WTC11 (cell line): ENCODE measurements around the gene COL6A5. TPM values are rescaled to one million over a fixed set of nuclear protein-coding genes. Genes with fewer than 3 reads are reported as not detected.

ENCODE experiments used
- ATAC-seq: fragments of 200-7000 bp; cut with Tn5 transposase; 2 replicates; pipeline ENCODE4 v1.10.0; 2021; ENCODE audit warnings: mild to moderate bottlenecking, moderate library complexity
- CTCF ChIA-PET: fragments of 300-600 bp; sonication (Branson Sonifier 250); formaldehyde crosslinking; loops from one replicate; lab custom pipeline; 2021; ENCODE audit warnings: antibody characterized with exemption; lab: Charles Lee
- POLR2A ChIA-PET: fragments of 350-600 bp; sonication (Branson Sonifier 250); formaldehyde crosslinking; loops from one replicate; lab custom pipeline; 2021; ENCODE audit warnings: antibody characterized with exemption; lab: Charles Lee
- DNase-seq: peaks from one replicate; pipeline ENCODE4 v3.0.0; 2021; ENCODE audit warnings: low spot score
- H3K27ac Mint-ChIP-seq: 2 replicates; pipeline ENCODE4 v1.8.0; 2021; ENCODE audit warnings: mixed read lengths
- H3K27me3 Mint-ChIP-seq: 2 replicates; pipeline ENCODE4 v1.8.0; 2021; ENCODE audit warnings: low read depth, mild to moderate bottlenecking, moderate library complexity, mixed read lengths
- H3K36me3 Mint-ChIP-seq: 2 replicates; pipeline ENCODE4 v1.8.0; 2021; ENCODE audit warnings: mixed read lengths
- H3K4me1 Mint-ChIP-seq: 2 replicates; pipeline ENCODE4 v1.8.0; 2022; ENCODE audit warnings: mixed read lengths
- H3K4me3 Mint-ChIP-seq: 2 replicates; pipeline ENCODE4 v1.8.0; 2021; ENCODE audit warnings: mild to moderate bottlenecking, moderate library complexity, mixed read lengths
- H3K9me3 Mint-ChIP-seq: 2 replicates; pipeline ENCODE4 v1.8.0; 2021; ENCODE audit warnings: mixed read lengths
- CBFB ChIP-seq: sonication (generic); formaldehyde crosslinking; IDR thresholded peaks from 2 replicates; pipeline ENCODE4 v1.8.1; 2022; ENCODE audit warnings: mild to moderate bottlenecking, low read depth, missing genetic modification reagents
- CREB1 ChIP-seq: sonication (generic); formaldehyde crosslinking; IDR thresholded peaks from 2 replicates; pipeline ENCODE4 v1.8.0; 2023; ENCODE audit warnings: mild to moderate bottlenecking, missing genetic modification reagents
- ESRRA ChIP-seq: sonication (generic); formaldehyde crosslinking; IDR thresholded peaks from 2 replicates; pipeline ENCODE4 v1.8.1; 2022; ENCODE audit warnings: mild to moderate bottlenecking, missing genetic modification reagents, borderline replicate concordance
- JUN ChIP-seq: sonication (generic); formaldehyde crosslinking; IDR thresholded peaks from 2 replicates; pipeline ENCODE4 v1.8.0; 2023; ENCODE audit warnings: mild to moderate bottlenecking, missing genetic modification reagents
- NFATC4 ChIP-seq: fragments of 250-450 bp; sonication (Bioruptor Pico); IDR thresholded peaks from 2 replicates; pipeline ENCODE4 v1.9.0; 2021; ENCODE audit warnings: mild to moderate bottlenecking
- NFYB ChIP-seq: sonication (generic); formaldehyde crosslinking; conservative IDR thresholded peaks from 2 replicates; pipeline ENCODE4 v1.8.0; 2022; ENCODE audit warnings: low read depth, missing genetic modification reagents
- NR1H2 ChIP-seq: sonication (generic); formaldehyde crosslinking; IDR thresholded peaks from 2 replicates; pipeline ENCODE4 v1.9.0; 2021; ENCODE audit warnings: mild to moderate bottlenecking, moderate library complexity, missing genetic modification reagents
- NR3C1 ChIP-seq: sonication (generic); formaldehyde crosslinking; conservative IDR thresholded peaks from 2 replicates; pipeline ENCODE4 v1.8.1; 2023; ENCODE audit warnings: low read depth, mild to moderate bottlenecking, missing genetic modification reagents
- RELA ChIP-seq: sonication (generic); formaldehyde crosslinking; IDR thresholded peaks from 2 replicates; pipeline ENCODE4 v1.8.1; 2022; ENCODE audit warnings: missing genetic modification reagents, mild to moderate bottlenecking, borderline replicate concordance
- SP1 ChIP-seq: sonication (generic); formaldehyde crosslinking; conservative IDR thresholded peaks from 2 replicates; pipeline ENCODE4 v1.8.1; 2022; ENCODE audit warnings: missing genetic modification reagents
- TEAD1 ChIP-seq: sonication (generic); formaldehyde crosslinking; IDR thresholded peaks from 2 replicates; pipeline ENCODE4 v1.8.0; 2022; ENCODE audit warnings: mild to moderate bottlenecking, missing genetic modification reagents
- ZNF232 ChIP-seq: sonication (generic); formaldehyde crosslinking; IDR thresholded peaks from 2 replicates; pipeline ENCODE4 v1.8.0; 2022; ENCODE audit warnings: mild to moderate bottlenecking, missing genetic modification reagents
- ZNF263 ChIP-seq: sonication (generic); formaldehyde crosslinking; IDR thresholded peaks from 2 replicates; pipeline ENCODE4 v1.8.1; 2022; ENCODE audit warnings: low read depth, mild to moderate bottlenecking, moderate library complexity, missing genetic modification reagents
- total RNA-seq: library from RNA; stranded (reverse); gene quantifications from 3 replicates; pipeline ENCODE4 v1.2.3, GENCODE V29; 2021
- TF ChIP-seq, protein P1 (sequence below): sonication (generic); formaldehyde crosslinking; IDR thresholded peaks from 2 replicates; pipeline ENCODE4 v1.8.1; 2022; ENCODE audit warnings: low read depth, mild to moderate bottlenecking, moderate library complexity, missing genetic modification reagents, borderline replicate concordance
- TF ChIP-seq, protein P2 (sequence below): sonication (generic); formaldehyde crosslinking; IDR thresholded peaks from 2 replicates; pipeline ENCODE4 v1.8.0; 2023; ENCODE audit warnings: mild to moderate bottlenecking, missing genetic modification reagents
- TF ChIP-seq, protein P3 (sequence below): fragments of 250-450 bp; sonication (Bioruptor Pico); IDR thresholded peaks from 2 replicates; pipeline ENCODE4 v1.9.0; 2021; ENCODE audit warnings: moderate library complexity, mild to moderate bottlenecking, inconsistent platforms, borderline replicate concordance
- TF ChIP-seq, protein P4 (sequence below): sonication (generic); formaldehyde crosslinking; IDR thresholded peaks from 2 replicates; pipeline ENCODE4 v1.8.1; 2023; ENCODE audit warnings: mild to moderate bottlenecking, moderate library complexity, missing genetic modification reagents
- TF ChIP-seq, protein P5 (sequence below): sonication (generic); formaldehyde crosslinking; IDR thresholded peaks from 2 replicates; pipeline ENCODE4 v1.8.1; 2022; ENCODE audit warnings: mild to moderate bottlenecking, moderate library complexity, missing genetic modification reagents
- TF ChIP-seq, protein P6 (sequence below): sonication (generic); formaldehyde crosslinking; IDR thresholded peaks from 2 replicates; pipeline ENCODE4 v1.8.1; 2023; ENCODE audit warnings: mild to moderate bottlenecking, missing genetic modification reagents, moderate library complexity
- TF ChIP-seq, protein P7 (sequence below): sonication (generic); formaldehyde crosslinking; IDR thresholded peaks from 2 replicates; pipeline ENCODE4 v1.8.0; 2022; ENCODE audit warnings: mild to moderate bottlenecking, missing genetic modification reagents
- TF ChIP-seq, protein P8 (sequence below): fragments of 200-600 bp; IDR thresholded peaks from 2 replicates; pipeline ENCODE4 v1.8.0; 2022; ENCODE audit warnings: antibody characterized with exemption
- TF ChIP-seq, protein P9 (sequence below): sonication (generic); formaldehyde crosslinking; IDR thresholded peaks from 2 replicates; pipeline ENCODE4 v1.8.0; 2022; ENCODE audit warnings: mild to moderate bottlenecking, missing genetic modification reagents

Gene COL6A5
- total RNA-seq, 1 experiment from 2014 or later = not detected

DNA sequence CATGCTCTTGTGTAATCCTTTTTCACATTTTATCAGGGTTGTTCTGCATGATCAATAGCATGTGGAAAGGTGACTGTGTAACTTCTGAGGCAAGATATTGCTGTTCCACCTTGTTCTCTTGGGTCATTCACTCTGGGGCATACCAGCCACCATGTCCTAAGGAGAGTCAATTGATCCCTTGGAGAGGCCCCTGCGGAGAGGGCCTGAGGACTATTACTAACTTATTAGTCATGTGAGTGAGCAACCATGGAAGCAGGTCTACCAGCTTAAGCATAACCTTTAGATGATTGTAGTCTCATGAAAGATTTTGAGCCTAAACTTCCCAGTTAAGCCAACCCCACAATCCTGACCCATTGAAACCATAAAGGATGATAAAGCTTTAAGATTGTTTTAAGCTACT is 22.0 kb upstream of the COL6A5 start (continued):
- TF ChIP-seq, protein P1, sequence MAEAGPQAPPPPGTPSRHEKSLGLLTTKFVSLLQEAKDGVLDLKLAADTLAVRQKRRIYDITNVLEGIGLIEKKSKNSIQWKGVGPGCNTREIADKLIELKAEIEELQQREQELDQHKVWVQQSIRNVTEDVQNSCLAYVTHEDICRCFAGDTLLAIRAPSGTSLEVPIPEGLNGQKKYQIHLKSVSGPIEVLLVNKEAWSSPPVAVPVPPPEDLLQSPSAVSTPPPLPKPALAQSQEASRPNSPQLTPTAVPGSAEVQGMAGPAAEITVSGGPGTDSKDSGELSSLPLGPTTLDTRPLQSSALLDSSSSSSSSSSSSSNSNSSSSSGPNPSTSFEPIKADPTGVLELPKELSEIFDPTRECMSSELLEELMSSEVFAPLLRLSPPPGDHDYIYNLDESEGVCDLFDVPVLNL (CRISPR knock-in tag) = no peak
- TF ChIP-seq TEAD1 (no peak), NFATC4 (CRISPR knock-in tag) (no peak), ESRRA (CRISPR knock-in tag) (no peak)
- TF ChIP-seq, protein P2, sequence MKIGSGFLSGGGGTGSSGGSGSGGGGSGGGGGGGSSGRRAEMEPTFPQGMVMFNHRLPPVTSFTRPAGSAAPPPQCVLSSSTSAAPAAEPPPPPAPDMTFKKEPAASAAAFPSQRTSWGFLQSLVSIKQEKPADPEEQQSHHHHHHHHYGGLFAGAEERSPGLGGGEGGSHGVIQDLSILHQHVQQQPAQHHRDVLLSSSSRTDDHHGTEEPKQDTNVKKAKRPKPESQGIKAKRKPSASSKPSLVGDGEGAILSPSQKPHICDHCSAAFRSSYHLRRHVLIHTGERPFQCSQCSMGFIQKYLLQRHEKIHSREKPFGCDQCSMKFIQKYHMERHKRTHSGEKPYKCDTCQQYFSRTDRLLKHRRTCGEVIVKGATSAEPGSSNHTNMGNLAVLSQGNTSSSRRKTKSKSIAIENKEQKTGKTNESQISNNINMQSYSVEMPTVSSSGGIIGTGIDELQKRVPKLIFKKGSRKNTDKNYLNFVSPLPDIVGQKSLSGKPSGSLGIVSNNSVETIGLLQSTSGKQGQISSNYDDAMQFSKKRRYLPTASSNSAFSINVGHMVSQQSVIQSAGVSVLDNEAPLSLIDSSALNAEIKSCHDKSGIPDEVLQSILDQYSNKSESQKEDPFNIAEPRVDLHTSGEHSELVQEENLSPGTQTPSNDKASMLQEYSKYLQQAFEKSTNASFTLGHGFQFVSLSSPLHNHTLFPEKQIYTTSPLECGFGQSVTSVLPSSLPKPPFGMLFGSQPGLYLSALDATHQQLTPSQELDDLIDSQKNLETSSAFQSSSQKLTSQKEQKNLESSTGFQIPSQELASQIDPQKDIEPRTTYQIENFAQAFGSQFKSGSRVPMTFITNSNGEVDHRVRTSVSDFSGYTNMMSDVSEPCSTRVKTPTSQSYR (CRISPR knock-in tag) = no peak
- TF ChIP-seq, protein P3, sequence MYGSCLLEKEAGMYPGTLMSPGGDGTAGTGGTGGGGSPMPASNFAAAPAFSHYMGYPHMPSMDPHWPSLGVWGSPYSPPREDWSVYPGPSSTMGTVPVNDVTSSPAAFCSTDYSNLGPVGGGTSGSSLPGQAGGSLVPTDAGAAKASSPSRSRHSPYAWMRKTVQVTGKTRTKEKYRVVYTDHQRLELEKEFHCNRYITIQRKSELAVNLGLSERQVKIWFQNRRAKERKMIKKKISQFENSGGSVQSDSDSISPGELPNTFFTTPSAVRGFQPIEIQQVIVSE = no peak
- TF ChIP-seq, protein P4, sequence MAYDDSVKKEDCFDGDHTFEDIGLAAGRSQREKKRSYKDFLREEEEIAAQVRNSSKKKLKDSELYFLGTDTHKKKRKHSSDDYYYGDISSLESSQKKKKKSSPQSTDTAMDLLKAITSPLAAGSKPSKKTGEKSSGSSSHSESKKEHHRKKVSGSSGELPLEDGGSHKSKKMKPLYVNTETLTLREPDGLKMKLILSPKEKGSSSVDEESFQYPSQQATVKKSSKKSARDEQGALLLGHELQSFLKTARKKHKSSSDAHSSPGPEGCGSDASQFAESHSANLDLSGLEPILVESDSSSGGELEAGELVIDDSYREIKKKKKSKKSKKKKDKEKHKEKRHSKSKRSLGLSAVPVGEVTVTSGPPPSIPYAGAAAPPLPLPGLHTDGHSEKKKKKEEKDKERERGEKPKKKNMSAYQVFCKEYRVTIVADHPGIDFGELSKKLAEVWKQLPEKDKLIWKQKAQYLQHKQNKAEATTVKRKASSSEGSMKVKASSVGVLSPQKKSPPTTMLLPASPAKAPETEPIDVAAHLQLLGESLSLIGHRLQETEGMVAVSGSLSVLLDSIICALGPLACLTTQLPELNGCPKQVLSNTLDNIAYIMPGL (CRISPR knock-in tag) = no peak
- TF ChIP-seq, protein P5, sequence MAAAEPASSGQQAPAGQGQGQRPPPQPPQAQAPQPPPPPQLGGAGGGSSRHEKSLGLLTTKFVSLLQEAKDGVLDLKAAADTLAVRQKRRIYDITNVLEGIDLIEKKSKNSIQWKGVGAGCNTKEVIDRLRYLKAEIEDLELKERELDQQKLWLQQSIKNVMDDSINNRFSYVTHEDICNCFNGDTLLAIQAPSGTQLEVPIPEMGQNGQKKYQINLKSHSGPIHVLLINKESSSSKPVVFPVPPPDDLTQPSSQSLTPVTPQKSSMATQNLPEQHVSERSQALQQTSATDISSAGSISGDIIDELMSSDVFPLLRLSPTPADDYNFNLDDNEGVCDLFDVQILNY = no peak

DNA sequence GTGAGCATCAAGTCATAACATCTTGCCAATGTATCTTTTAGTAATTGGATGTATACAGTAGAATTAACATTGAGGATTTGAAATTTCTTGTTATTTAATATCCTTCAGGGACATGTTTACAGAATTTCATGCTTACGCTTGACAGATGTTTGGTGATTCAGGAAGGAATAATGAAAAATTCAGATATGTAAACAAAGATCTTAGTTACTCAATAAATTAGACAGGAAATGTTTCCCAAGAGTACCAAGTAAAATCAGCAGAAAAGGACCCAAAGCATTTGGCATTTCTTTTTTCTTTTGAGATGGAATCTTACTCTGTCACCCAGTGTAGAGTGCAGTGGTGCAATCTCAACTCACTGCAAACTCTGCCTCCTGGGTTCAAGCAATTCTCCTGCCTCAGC is 4.7 kb upstream of the COL6A5 start:
- DNase-seq (no peak), ATAC-seq (no peak)
- Mint-ChIP-seq H3K27ac (no peak overlapping the region), H3K9me3 (peaks cover 34% of the 10 kb centered on the region), H3K4me1 (peaks cover 10% of the 10 kb centered on the region), H3K36me3 (peaks cover 3% of the 10 kb centered on the region), H3K27me3 (peaks cover 37% of the 10 kb centered on the region), H3K4me3 (no peak overlapping the region)
- POLR2A ChIA-PET = no interaction called here
- CTCF ChIA-PET = no interaction called here
- TF ChIP-seq RELA (CRISPR knock-in tag) = no peak
- TF ChIP-seq, protein P6, sequence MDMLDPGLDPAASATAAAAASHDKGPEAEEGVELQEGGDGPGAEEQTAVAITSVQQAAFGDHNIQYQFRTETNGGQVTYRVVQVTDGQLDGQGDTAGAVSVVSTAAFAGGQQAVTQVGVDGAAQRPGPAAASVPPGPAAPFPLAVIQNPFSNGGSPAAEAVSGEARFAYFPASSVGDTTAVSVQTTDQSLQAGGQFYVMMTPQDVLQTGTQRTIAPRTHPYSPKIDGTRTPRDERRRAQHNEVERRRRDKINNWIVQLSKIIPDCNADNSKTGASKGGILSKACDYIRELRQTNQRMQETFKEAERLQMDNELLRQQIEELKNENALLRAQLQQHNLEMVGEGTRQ (CRISPR knock-in tag) = no peak
- TF ChIP-seq ZNF263 (CRISPR knock-in tag) = no peak
- no peak for TF ChIP-seq SP1 (CRISPR knock-in tag)
- TF ChIP-seq, protein P7, sequence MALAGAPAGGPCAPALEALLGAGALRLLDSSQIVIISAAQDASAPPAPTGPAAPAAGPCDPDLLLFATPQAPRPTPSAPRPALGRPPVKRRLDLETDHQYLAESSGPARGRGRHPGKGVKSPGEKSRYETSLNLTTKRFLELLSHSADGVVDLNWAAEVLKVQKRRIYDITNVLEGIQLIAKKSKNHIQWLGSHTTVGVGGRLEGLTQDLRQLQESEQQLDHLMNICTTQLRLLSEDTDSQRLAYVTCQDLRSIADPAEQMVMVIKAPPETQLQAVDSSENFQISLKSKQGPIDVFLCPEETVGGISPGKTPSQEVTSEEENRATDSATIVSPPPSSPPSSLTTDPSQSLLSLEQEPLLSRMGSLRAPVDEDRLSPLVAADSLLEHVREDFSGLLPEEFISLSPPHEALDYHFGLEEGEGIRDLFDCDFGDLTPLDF (CRISPR knock-in tag) = no peak
- TF ChIP-seq ZNF232 (CRISPR knock-in tag) = no peak
- TF ChIP-seq, protein P5 = no peak
- TF ChIP-seq JUN (CRISPR knock-in tag) = no peak
- no peak for TF ChIP-seq NFYB (CRISPR knock-in tag)
- TF ChIP-seq, protein P8, sequence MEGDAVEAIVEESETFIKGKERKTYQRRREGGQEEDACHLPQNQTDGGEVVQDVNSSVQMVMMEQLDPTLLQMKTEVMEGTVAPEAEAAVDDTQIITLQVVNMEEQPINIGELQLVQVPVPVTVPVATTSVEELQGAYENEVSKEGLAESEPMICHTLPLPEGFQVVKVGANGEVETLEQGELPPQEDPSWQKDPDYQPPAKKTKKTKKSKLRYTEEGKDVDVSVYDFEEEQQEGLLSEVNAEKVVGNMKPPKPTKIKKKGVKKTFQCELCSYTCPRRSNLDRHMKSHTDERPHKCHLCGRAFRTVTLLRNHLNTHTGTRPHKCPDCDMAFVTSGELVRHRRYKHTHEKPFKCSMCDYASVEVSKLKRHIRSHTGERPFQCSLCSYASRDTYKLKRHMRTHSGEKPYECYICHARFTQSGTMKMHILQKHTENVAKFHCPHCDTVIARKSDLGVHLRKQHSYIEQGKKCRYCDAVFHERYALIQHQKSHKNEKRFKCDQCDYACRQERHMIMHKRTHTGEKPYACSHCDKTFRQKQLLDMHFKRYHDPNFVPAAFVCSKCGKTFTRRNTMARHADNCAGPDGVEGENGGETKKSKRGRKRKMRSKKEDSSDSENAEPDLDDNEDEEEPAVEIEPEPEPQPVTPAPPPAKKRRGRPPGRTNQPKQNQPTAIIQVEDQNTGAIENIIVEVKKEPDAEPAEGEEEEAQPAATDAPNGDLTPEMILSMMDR = no peak
- no peak for TF ChIP-seq CBFB (CRISPR knock-in tag)
- no peak for TF ChIP-seq CREB1
- no peak for TF ChIP-seq NR1H2 (CRISPR knock-in tag)
- no peak for TF ChIP-seq NR3C1 (CRISPR knock-in tag)
- TF ChIP-seq, protein P9, sequence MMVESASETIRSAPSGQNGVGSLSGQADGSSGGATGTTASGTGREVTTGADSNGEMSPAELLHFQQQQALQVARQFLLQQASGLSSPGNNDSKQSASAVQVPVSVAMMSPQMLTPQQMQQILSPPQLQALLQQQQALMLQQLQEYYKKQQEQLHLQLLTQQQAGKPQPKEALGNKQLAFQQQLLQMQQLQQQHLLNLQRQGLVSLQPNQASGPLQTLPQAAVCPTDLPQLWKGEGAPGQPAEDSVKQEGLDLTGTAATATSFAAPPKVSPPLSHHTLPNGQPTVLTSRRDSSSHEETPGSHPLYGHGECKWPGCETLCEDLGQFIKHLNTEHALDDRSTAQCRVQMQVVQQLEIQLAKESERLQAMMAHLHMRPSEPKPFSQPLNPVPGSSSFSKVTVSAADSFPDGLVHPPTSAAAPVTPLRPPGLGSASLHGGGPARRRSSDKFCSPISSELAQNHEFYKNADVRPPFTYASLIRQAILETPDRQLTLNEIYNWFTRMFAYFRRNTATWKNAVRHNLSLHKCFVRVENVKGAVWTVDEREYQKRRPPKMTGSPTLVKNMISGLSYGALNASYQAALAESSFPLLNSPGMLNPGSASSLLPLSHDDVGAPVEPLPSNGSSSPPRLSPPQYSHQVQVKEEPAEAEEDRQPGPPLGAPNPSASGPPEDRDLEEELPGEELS (CRISPR knock-in tag) = no peak
